GM12801 (cell line): Measurements from ENCODE around the gene ZDHHC4.

Experiments
- TF ChIP-seq, protein P1 (sequence below): IDR thresholded peaks from one replicate; pipeline ENCODE4 v1.5.1; 2011; ENCODE audit warnings: control low read depth; ENCODE audit not compliant: insufficient read length; ENCODE audit errors: extremely low read depth

Gene ZDHHC4

DNA sequence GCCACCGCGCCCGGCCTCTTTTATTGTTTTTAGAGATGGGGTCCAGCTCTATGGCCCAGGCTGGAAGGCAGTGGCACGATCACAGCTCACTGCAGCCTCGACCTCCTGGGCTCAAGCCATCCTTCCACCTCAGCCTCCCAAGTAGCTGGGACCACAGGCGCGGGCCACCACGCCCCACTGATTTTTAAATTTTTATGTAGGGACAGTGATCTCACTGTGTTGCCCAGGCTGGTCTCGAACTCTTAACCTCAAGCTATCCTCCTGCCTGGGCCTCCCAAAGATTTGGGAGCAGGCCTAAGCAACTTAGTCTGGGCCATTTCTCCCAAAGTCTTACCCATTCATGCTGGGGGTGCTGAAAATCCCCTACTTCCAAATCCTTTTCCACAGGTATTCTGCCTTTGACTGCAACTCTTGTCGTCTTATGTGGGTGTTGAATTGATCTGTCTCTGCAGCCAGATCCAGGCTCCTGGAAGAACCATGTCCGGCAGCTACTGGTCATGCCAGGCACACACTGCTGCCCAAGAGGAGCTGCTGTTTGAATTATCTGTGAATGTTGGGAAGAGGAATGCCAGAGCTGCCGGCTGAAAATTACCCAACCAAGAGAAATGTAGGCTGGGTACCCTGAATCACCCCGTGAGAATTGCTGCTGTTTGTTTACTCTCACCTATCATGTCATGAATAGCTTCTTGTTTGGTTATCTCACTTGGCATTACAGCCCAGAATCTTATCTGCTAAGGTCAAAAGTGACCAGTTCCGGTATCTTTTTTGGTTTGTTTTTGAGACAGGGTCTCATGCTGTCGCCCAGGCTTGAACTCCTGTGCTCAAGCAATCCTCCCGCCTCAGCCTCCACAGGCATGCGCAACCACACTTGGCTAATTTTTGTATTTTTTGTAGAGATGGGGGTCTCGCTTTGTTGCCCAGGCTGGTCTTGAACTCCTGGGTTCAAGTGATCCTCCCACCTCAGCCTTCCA, 1.1 kb downstream of the ZDHHC4 start:
- TF ChIP-seq, protein P1, sequence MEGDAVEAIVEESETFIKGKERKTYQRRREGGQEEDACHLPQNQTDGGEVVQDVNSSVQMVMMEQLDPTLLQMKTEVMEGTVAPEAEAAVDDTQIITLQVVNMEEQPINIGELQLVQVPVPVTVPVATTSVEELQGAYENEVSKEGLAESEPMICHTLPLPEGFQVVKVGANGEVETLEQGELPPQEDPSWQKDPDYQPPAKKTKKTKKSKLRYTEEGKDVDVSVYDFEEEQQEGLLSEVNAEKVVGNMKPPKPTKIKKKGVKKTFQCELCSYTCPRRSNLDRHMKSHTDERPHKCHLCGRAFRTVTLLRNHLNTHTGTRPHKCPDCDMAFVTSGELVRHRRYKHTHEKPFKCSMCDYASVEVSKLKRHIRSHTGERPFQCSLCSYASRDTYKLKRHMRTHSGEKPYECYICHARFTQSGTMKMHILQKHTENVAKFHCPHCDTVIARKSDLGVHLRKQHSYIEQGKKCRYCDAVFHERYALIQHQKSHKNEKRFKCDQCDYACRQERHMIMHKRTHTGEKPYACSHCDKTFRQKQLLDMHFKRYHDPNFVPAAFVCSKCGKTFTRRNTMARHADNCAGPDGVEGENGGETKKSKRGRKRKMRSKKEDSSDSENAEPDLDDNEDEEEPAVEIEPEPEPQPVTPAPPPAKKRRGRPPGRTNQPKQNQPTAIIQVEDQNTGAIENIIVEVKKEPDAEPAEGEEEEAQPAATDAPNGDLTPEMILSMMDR: no peak

DNA sequence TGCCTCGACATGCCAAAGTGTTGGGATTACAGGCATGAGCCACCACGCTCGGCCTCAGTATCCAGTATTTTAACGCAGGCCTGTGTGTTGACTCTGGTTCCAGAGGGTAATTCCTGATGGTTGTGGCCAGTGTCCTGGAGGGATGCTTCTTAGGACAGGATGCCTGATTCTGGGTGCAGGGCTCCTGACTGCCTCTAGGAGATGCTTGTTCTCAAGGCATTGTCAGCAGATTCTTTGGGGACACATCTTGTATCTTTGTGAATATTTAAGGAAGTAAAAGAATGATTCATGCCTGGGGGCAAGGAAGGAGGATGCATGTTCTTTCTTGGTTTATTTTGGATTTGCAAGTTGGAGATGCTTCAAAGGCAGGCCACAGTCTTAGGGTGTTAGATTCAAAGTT, 2.2 kb downstream of the ZDHHC4 start:
- TF ChIP-seq, protein P1: no peak

DNA sequence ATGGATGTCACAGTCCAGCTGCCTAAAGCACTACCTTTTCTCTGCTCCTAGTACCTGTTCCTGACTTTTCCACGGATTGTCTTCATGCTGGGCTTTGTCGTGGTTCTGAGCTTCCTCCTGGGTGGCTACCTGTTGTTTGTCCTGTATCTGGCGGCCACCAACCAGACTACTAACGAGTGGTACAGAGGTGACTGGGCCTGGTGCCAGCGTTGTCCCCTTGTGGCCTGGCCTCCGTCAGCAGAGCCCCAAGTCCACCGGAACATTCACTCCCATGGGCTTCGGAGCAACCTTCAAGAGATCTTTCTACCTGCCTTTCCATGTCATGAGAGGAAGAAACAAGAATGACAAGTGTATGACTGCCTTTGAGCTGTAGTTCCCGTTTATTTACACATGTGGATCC, 11.3 kb downstream of the ZDHHC4 start:
- TF ChIP-seq, protein P1: no peak

DNA sequence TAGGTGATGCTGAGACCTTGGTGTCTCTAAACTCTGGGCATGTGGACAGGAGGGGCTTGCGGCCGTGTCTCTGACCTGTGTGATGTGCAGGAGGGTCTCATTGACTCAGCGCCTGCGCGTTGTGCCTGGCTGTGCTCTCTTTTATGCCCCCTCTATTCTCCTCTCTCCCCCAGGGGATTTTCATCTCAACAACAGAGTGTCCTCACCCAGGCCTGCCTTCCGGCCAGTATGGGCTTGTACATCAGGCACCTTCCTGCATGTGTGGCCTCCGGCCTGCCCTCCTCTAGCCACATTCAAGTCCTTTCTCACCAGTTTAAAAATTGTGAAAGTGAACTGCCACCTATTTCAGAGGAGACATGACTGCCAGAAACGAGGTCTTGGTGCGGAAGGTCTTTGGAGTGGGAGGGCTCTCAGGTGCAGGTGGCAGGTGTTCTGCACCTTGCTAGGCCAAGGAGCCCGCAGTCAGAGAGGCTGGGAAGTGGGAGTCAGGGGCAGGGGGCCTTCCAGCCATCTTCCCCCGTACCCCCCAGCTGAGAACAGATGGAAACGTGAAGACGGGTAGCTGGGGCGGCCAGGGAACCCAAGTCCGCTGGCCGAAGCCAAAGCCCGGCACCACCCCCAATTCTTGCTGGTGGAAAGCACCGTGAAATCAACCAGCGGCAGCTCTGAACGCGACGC, 12.0 kb downstream of the ZDHHC4 start:
- TF ChIP-seq, protein P1: no peak

DNA sequence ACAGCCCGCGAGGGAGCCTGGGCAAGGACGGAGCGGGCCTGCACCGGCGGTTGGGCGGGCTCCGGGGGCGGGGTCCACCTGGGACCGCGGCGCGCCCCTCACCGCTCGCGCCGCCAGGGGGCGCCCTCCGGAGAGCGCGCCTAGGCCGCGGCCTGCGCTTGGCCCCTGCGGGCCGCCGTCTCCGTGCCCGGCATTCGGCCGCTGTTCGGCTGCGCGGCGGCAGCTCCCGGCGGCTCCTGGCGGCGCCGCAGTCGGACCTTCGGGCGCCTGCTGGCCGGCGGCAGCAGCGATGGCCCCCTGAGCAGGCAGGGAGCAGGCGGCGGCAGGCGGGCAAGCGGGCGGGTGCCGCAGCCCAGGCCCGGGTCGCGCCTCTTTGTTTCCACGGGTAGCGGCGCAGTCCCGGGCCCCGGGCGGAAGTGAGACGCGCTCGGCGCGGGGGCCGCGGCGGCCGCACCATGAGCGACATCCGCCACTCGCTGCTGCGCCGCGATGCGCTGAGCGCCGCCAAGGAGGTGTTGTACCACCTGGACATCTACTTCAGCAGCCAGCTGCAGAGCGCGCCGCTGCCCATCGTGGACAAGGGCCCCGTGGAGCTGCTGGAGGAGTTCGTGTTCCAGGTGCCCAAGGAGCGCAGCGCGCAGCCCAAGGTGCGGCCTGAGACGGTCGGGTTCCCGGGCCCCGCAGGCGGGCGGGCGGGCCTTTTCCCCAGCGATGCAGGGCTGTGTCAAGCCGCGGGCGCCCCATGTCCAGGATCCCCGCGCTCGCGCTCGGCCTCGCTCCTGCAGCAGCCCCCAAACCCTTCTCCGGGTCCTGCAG, 12.8 kb downstream of the ZDHHC4 start, which contains the start of gene INTS15:
INTS15 (plus strand) TSS at position 193 of the 816 bp plus-strand sequence; CDS start at position 456, 263 bp downstream.
- TF ChIP-seq, protein P1: no peak

DNA sequence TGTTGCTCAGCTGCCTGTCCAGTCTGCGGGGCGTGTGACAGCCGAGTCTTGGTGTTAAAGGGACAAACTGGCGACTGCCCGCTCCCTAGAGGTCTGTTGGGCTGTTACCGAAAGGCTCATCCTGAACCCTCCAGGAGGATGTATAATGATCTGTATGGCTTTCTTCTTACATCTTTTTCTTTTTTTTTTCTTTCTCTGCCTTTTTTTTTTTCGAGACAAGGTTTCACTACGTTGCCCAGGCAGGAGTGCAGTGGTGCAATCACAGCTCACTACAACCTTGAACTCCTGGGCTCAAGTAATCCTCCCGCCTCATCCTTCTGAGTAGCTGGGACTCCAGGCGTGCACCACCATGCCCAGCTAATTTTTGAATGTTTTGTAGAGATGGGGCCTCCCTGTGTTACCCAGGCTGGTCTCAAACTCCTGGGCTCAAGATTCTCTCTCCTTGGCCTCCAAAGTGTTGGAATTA, 13.4 kb downstream of the ZDHHC4 start:
- TF ChIP-seq, protein P1: no peak
